Subcutaneous abdominal adipose tissue (tissue), 5 donors: ENCODE results near the gene CUL7.

ENCODE experiments used
- H3K27ac ChIP-seq: one replicate; pipeline ENCODE4 v1.7.0; 2013; ENCODE audit warnings: low read depth, mild to moderate bottlenecking, inconsistent platforms, low read length, moderate library complexity
- H3K27me3 ChIP-seq, 5 donors: one replicate each; pipeline ENCODE4 v1.7.0; 2013; ENCODE audit warnings: low read length in 5 of 5, inconsistent platforms in 1 of 5; ENCODE audit not compliant: control insufficient read depth in 5 of 5, insufficient read depth in 4 of 5
- H3K36me3 ChIP-seq, 5 donors: one replicate each; pipeline ENCODE4 v1.7.0; 2013; ENCODE audit warnings: low read length in 5 of 5; ENCODE audit not compliant: control insufficient read depth in 5 of 5, insufficient read depth in 5 of 5
- H3K4me1 ChIP-seq, 5 donors: one replicate each; pipeline ENCODE4 v1.7.0; 2013; ENCODE audit warnings: low read length in 5 of 5, mild to moderate bottlenecking in 3 of 5, moderate library complexity in 1 of 5; ENCODE audit not compliant: control insufficient read depth in 5 of 5, insufficient read depth in 5 of 5
- H3K4me3 ChIP-seq, 5 donors: one replicate each; pipeline ENCODE4 v1.7.0; 2013; ENCODE audit warnings: low read length in 5 of 5, low read depth in 1 of 5
- H3K9ac ChIP-seq, 5 donors: one replicate each; pipeline ENCODE4 v1.7.0; 2013; ENCODE audit warnings: low read length in 5 of 5, mild to moderate bottlenecking in 4 of 5, moderate library complexity in 3 of 5
- H3K9me3 ChIP-seq, 5 donors: one replicate each; pipeline ENCODE4 v1.7.0; 2013; ENCODE audit warnings: low read length in 5 of 5; ENCODE audit not compliant: control insufficient read depth in 5 of 5
- donor health status: healthy.
- donor health status: healthy.
- donor health status: healthy.
- donor health status: healthy.
- donor health status: healthy.

Gene CUL7

DNA sequence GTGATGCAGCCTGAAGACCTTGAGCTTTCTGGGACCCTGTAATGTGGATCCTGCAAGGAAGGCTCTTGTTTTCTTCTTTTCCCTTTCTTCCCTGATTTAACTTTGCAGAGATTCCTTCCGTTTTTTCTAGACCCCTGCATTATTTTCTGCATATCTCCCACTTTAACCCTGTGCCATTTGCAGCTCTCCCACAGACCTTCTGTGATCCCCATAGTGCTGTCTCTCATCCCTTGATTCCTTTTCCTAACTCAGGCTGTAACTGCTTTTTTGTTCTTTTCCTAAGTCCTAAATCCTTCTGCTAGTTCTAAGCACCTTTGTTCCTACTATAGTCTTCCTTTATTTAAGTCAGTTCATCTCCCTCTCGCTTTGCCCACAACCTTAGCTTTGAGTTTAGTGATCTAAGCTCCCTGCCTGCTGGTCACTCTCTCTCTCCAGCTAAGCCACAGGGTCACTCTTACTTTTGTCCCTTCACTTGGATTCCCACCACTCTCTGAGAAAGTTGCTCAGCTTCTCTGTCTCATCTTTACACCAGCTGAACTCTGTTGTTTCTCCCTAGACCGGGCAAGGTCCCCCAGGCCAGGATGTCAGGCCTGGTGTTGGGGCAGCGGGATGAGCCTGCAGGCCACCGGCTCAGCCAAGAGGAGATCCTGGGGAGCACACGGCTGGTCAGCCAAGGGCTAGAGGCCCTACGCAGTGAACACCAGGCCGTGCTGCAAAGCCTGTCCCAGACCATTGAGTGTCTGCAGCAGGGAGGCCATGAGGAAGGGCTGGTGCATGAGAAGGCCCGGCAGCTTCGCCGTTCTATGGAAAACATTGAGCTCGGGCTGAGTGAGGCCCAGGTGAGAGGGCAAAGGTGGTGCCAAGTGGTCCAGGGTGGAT, 7.3 kb upstream of the CUL7 start:
- Histone ChIP-seq H3K36me3 (peaks cover 2 to 29% (median 22%) of the 10 kb centered on the region in 5 donors), H3K4me3 (peak overlapping the region in 4 of 5 donors; percentile 90 to 95 (median 92)), H3K27ac (no peak overlapping the region), H3K4me1 (peaks cover 5 to 29% (median 26%) of the 10 kb centered on the region in 5 donors), H3K27me3 (no peaks in the 10 kb centered on the region), H3K9me3 (no peaks in the 10 kb centered on the region), H3K9ac (peak overlapping the region in 3 of 5 donors; percentile 13 to 95 (median 91))

DNA sequence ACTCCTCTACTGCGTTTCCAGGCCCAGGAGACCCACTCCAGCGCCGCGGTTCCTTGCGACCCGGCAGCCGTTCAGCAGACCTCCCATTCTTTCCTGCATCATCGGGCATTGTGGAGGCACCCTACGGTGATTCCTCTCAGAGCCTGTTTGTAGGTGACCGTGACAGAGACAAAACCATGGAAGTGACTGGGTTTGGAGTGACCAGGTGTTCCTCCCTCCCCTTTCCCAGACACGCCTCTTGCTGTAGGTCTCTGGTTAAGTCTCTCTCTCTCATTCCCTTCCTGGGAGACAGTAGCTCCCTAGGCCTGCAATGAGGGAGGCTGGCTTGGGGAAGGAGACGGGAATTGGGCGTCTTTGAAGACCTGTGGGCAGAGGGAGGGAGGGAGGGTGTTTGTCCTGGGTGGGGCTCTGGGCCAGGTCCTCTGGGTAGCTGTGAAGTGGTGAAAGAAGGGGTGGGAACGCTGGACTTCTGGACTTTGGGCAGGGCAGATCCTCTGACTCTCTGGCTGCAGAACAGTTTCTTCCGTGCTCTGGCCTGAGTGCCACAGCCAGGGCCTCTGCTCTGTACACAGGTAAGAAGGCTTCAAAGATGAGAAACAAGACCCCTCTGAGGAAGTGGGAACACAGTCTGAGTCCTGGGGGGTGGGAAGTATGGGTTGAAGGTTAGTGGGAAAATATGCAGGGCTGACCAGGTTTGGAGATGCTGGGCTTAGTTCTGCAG, 6.5 kb upstream of the CUL7 start:
- H3K36me3 ChIP-seq, result peaks cover 0 to 29% (median 23%) of the 10 kb centered on the region in 5 donors
- peak overlapping the region; percentile 84 for H3K27ac ChIP-seq
- H3K27me3 ChIP-seq, result no peaks in the 10 kb centered on the region
- no peaks in the 10 kb centered on the region for H3K9me3 ChIP-seq
- peak overlapping the region; percentile 81 to 95 (median 91) for H3K4me3 ChIP-seq
- H3K4me1 ChIP-seq, result peaks cover 5 to 29% (median 26%) of the 10 kb centered on the region in 5 donors
- H3K9ac ChIP-seq, result peak overlapping the region; percentile 86 to 96 (median 94)

DNA sequence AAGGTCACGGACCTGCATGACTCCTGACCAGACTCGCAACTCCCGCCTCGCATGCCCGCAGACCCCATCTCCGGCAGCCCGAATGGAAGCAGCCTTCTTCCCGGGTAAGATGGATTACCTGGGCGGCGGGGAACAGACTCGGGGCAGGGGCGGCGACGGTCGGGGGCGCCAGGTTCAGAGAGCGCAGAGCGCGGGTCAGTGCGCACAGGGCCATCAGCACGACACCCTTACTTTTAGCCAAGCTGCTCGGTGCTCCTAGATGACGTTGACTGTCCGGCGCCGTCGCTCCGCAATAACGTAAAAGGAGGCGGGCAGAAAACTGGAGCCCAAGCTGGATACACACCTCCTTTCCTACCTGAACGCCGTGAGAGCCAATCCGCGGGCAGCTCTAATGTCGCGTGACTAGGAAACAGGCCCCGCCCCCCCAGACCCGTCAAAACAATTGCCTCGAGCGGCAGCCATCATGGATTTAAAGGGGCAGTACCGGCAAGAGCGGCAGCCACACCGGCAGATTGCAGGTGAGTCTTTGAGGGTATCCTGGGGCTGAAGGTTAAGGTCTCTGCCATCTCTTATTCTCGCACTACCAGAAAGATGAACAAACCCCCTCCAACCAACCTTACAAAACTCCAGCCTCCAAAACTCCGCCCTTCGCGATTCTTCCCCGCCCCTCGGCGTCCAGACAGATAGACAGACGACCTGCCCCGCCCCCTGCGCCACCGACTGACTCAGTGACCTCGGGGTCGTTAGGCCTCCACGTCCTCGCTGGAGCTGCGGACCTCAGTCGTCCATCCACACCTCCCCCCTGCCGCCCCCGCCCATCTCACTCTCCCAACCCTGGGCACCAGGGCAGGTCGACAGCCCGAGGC, 5.8 kb upstream of the CUL7 start, which contains the start of the genes KLC4 and MRPL2:
KLC4 (plus strand) TSS at position 464 of the 866 bp plus-strand sequence. CDS start 1,705 bp downstream, outside the sequence.
MRPL2 (minus strand) TSS at position 267 of the 866 bp plus-strand sequence; CDS start at position 214, 53 bp downstream.
- H3K4me1 ChIP-seq, result peaks cover 5 to 30% (median 27%) of the 10 kb centered on the region in 5 donors
- H3K36me3 ChIP-seq, result peaks cover 0 to 31% (median 24%) of the 10 kb centered on the region in 5 donors
- no peaks in the 10 kb centered on the region for H3K9me3 ChIP-seq
- peak within 1 kb of the TSS; percentile 81 to 96 (median 94) for H3K4me3 ChIP-seq
- H3K27me3 ChIP-seq, result no peaks in the 10 kb centered on the region
- H3K9ac ChIP-seq, result peak within 1 kb of the TSS; percentile 89 to 96 (median 94)
- peak within 1 kb of the TSS; percentile 84 for H3K27ac ChIP-seq

- Histone ChIP-seq H3K4me3 (peak overlapping the region; percentile 81 to 96 (median 94)), H3K27ac (peak overlapping the region; percentile 84), H3K4me1 (peaks cover 7 to 34% (median 31%) of the 10 kb centered on the region in 5 donors), H3K27me3 (no peaks in the 10 kb centered on the region), H3K9ac (peak overlapping the region; percentile 89 to 95 (median 93)), H3K9me3 (no peaks in the 10 kb centered on the region), H3K36me3 (peaks cover 0 to 27% (median 24%) of the 10 kb centered on the region in 5 donors)
Observed at GRCh38 chr6:43058531-43058930, 4.9 kb upstream of the CUL7 start.

DNA sequence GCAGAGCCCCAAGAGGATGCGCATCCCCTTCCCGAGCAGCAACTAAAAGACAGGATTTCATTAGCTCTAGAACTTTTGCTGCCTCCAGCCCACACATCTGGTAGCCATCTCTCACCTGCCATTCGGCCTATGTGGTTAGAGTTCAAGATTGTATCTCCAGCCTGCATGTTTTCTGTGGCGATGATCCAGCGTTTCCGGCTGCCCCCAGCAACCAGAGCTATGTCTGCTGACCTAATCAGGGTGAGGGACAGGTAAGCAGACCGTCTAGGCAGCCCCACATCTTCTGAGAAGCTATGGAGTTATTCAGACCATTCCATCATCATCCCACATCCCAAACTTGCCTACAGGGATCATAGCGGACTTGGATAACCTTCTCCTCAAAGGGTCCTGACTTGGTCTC, 2.3 kb upstream of the CUL7 start:
- H3K9ac ChIP-seq, result no peak overlapping the region
- H3K27ac ChIP-seq, result no peak overlapping the region
- peaks cover 7 to 53% (median 50%) of the 10 kb centered on the region in 5 donors for H3K4me1 ChIP-seq
- H3K4me3 ChIP-seq, result no peak overlapping the region
- no peaks in the 10 kb centered on the region for H3K9me3 ChIP-seq
- H3K36me3 ChIP-seq, result peaks cover 0 to 28% (median 21%) of the 10 kb centered on the region in 5 donors
- H3K27me3 ChIP-seq, result no peaks in the 10 kb centered on the region

GRCh38 chr6:43054206-43054943, 724 bp upstream of the CUL7 start:
- Histone ChIP-seq H3K9ac (peak overlapping the region in 3 of 5 donors; percentile 10 to 93 (median 77)), H3K9me3 (no peaks in the 10 kb centered on the region), H3K36me3 (peaks cover 0 to 43% (median 32%) of the 10 kb centered on the region in 5 donors), H3K4me3 (peak overlapping the region; percentile 66 to 93 (median 79)), H3K27me3 (no peaks in the 10 kb centered on the region), H3K27ac (peak overlapping the region; percentile 81), H3K4me1 (peaks cover 4 to 43% (median 38%) of the 10 kb centered on the region in 5 donors)

- Histone ChIP-seq H3K36me3 (peaks cover 0 to 54% (median 41%) of the 10 kb centered on the region in 5 donors), H3K9me3 (no peaks in the 10 kb centered on the region), H3K4me3 (peak overlapping the region; percentile 61 to 93 (median 79)), H3K27ac (peak overlapping the region; percentile 81), H3K4me1 (peaks cover 1 to 32% (median 26%) of the 10 kb centered on the region in 5 donors), H3K27me3 (no peaks in the 10 kb centered on the region), H3K9ac (peak overlapping the region; percentile 6 to 93 (median 78))
Observed at GRCh38 chr6:43052842-43053544, 658 bp downstream of the CUL7 start.

- Histone ChIP-seq H3K9me3 (no peaks in the 10 kb centered on the region), H3K4me1 (peaks cover 1 to 30% (median 22%) of the 10 kb centered on the region in 5 donors), H3K27ac (peak overlapping the region; percentile 81), H3K36me3 (peaks cover 0 to 60% (median 39%) of the 10 kb centered on the region in 5 donors), H3K27me3 (no peaks in the 10 kb centered on the region), H3K4me3 (peak overlapping the region in 2 of 5 donors; percentile 61 to 88), H3K9ac (peak overlapping the region in 2 of 5 donors; percentile 78 to 93)
Observed at GRCh38 chr6:43052225-43052841, 1.3 kb downstream of the CUL7 start.
